GM19043 (cell line): ENCODE results near the gene LRP1B.

ENCODE experiments used
- ATAC-seq: cut with Tn5 transposase; IDR thresholded peaks from one replicate; pipeline ENCODE4 v1.9.1; 2021; ENCODE audit warnings: low read depth; ENCODE audit not compliant: unreplicated experiment

The LRP1B gene

DNA sequence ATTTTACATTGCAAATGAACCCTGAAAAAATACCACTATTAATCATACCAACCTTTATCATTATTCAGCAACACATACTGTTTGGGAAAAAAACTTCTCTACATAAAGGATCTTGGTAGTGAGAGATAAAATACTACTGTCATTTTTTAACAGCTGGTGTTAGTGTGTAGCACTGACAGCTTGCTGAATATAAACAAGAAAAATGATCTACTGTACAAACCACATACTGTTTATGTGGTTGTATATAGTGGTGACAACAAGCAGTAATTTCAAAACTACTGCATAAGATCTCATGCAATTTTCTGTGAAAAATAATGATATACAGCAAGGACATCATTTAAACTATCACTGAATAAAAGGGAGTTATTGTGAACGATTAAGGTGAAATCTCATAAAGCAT is 601.2 kb downstream of the LRP1B start:
- no peak for ATAC-seq

GRCh38 chr2:141528990-141529389 is 601.8 kb downstream of the LRP1B start:
- no peak for ATAC-seq

- ATAC-seq: no peak
These were observed 604.1 kb downstream of the LRP1B start for GRCh38 chr2:141526760-141527159.

- ATAC-seq: no peak
These were observed 606.0 kb downstream of the LRP1B start for GRCh38 chr2:141524777-141525176.

DNA sequence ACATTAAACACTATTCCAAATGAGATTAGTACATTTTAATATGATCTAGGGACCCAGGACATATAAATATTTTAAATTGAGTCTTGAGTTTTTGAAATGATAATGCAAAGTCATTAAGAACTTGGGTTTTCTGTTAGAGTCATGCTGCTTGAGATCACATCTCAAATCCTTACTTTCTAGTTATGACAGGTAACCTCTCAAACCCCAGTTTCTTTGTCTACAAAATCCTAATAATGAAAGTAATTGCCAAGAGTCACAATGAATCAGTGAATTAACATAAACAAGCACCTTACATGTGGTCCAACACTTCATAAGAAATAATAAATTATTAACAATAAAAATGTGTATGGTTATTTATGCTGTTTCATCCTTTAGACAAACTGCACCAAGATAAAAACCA is 607.6 kb downstream of the LRP1B start:
- ATAC-seq: no peak

- no peak for ATAC-seq
These were observed 608.1 kb downstream of the LRP1B start for GRCh38 chr2:141522702-141523101.

DNA sequence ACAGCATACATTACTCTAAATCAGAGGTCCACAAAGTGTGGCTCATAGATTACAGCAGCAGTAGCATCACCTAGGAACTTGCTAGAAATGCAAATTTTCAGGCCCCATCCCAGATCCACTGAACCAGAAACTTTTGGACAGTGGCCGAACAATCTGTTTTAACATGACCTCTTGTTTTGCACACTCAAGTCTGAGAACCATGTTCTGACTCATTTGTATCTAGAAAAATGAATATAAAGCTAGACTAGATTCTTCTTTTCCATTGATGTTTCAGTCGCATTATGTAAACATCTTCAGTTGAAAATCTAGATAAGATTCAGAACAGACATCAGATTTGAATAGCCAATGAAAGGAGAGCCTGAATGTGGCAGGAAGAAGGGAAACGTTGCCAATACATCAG is 608.8 kb downstream of the LRP1B start:
- ATAC-seq: no peak

GRCh38 chr2:141519906-141520305 is 610.9 kb downstream of the LRP1B start:
- ATAC-seq: no peak

DNA sequence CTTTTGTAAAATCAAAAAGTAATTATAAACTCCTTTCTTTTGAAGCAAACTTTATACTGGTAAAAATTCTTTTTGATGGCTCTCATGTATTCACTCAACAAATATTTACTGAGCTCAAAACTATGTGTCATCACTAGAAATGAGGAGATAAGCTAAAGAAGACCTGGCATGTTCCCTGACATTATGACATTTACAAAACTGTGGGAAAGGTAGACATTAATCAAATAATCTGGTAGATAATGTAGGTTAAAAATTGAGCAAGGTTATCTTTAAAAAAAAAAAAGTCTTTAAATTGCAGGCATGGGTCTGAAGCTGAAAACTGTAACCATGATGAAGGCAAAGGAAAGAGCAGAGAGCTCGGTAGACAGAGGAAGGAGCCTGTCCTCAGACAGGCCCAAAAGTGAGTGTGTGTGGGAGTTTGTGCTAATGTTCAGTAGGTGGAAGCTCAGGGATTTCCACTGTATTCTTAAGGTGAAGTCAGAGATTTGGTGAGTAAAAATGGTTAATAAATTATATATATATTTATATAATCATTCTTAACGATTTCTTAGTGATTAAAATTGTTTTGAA is 612.9 kb downstream of the LRP1B start:
- no peak for ATAC-seq

DNA sequence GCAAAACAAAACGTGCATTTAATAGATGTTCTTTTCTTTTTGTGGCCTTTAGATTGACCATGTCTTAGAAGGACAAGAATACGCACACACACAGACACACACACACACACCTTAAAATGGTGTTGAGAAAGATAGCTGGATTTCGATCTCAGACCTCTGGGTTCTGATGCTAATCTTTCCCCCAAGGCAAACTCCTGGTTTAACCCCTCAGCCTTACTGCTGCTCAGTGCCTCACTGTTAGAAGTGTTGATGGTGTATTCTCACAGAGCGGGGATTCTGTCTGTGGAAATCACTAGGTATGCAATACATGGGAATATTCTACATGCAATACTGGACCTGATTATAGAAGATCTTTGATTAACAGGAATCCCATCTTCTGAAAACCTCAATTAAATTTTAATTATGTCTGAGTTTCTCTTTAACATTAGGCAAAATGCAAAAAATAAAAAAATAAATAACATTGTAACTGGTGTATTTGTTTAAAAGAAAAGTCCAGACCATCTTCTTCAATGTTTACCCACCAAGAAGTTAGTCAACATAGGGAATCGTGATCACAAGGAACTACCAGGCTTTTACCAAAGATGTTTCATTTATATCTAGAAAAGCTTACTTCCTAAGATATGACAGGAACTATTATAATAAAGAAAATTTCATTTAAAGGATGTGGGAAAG is 613.5 kb downstream of the LRP1B start:
- no peak for ATAC-seq

DNA sequence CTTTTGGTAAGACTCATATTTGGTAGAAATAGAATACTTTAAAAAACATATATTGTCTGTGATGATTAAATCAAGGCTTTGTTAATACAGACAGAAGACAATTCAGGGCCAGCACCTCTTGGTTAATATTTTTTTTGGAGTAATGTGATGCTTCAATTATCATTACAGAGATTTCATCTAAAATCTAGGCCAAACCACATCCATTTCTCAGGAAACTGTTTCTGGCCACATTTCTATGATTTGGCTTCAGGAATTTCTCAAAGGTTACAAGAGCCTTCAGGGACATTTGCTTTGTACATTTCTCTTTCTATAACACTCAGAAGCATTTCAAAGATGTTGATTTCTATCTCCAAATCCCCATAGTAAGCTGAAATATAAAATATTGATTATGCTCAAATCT is 614.9 kb downstream of the LRP1B start:
- no peak for ATAC-seq

DNA sequence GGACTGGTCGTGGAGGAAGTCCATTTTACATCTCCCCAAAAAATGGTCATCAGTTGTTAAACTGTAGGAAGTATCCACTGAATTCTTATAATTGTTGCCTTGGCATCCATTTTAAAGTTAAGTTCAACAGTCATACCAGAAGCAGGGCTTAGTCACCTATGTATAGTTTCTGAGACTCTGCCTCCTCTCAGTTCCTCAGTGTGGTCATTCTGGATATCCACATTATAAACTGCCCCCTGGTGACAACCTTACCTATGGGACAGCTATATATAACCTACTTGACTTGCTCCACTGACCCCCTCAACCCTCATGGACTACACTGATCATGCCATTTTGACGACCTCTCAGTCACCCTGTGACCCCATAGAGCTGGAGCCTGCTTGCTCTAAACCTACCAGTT is 617.0 kb downstream of the LRP1B start:
- ATAC-seq: peak; percentile 100

DNA sequence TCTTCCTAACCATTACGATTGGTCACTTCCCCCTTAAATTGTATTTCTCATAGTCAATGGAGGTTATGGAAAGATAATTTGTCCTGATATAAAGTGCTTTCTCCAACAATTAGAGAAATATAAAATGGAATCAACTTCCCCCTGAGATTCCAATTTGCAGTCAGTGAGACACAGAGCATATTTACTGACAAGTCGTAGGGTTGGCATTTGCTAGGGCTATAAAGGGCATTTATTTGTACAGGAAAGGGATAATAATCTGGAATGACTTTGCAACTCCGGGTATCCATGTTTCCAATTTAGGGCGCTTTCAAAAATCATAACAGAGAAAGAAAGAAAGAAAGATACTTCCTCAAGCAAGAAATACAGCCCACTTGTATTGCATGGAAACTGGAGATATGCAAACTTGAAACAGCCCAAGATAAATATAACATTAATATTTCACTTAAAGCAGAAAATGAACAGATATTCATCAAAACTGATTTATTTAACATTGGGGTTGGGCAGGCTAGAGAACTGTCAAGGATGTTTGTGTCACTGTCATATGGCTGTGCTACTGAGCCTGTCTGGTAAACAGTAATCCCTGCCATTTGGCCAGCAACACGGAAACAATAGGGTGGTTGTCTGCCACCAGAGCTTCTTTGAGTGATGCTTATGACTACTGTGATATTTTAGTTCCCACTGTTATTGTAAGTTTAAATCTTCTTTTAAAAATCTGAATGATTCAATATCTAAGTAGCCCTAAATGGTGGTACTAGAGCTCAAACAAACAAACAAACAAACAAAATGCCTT is 621.8 kb downstream of the LRP1B start:
- ATAC-seq: no peak

- ATAC-seq: no peak
These were observed 622.6 kb downstream of the LRP1B start for GRCh38 chr2:141508086-141508752.

GRCh38 chr2:141506135-141506534 is 624.7 kb downstream of the LRP1B start:
- no peak for ATAC-seq

DNA sequence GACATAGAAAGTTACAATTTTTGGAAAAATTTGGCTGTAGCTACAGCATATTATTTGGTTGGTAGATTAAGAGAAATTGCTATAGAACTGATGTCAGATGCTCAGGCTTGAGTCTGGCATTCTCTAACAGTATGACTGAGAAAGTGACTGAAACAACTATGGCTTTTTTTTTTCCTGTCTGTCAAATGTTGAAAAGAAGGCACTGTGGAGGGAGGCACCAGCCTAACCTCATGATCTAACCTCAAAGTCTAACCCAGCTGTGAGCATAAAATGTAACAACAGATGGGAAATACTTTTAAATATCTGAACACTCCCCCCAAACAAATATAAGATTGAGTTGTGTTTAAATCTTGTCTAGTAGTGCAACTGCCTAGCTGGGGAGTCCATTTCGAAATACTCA is 629.1 kb downstream of the LRP1B start:
- ATAC-seq: no peak

DNA sequence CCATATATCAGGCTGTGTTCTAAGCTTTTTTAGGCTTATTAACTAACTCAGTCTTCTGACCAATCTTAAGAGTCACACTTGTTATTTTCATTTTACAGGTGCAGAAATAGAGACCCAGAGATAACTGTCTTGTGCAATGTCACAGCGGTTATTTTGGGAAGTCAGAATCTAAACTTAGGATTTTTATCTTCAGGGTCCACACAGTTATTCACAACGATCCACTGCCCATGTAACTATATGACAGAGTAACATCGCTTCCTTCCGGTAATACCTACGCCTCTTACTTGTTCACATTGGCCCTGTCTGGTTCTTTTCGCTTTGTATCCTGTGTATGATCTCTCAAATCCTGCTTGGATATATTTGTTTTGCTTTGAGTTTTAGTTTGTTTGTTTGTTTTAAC is 631.7 kb downstream of the LRP1B start:
- no peak for ATAC-seq

GRCh38 chr2:141498561-141498960 is 632.3 kb downstream of the LRP1B start:
- no peak for ATAC-seq

GRCh38 chr2:141497272-141497671 is 633.5 kb downstream of the LRP1B start:
- no peak for ATAC-seq

GRCh38 chr2:141496810-141497209 is 634.0 kb downstream of the LRP1B start:
- no peak for ATAC-seq

- ATAC-seq: no peak
These were observed 636.9 kb downstream of the LRP1B start for GRCh38 chr2:141493936-141494335.
